LNCAP (cell line): Measurements from ENCODE around the gene LEMD2.

Experiments used
- CTCF ChIP-seq: fragments of 450-650 bp; IDR thresholded peaks from 2 replicates; pipeline ENCODE4 v1.5.1; 2017; ENCODE audit warnings: mild to moderate bottlenecking

The LEMD2 gene

GRCh38 chr6:33768644-33769120 is 20.2 kb downstream of the LEMD2 start:
- TF ChIP-seq CTCF: peak; percentile 85

- no peak for TF ChIP-seq CTCF
Observed at GRCh38 chr6:33766921-33767907, 21.7 kb downstream of the LEMD2 start.

GRCh38 chr6:33765368-33765767 is 23.6 kb downstream of the LEMD2 start:
- TF ChIP-seq CTCF: no peak

GRCh38 chr6:33764036-33764435 is 24.9 kb downstream of the LEMD2 start:
- TF ChIP-seq CTCF: no peak

- no peak for TF ChIP-seq CTCF
Observed at GRCh38 chr6:33763483-33763882, 25.4 kb downstream of the LEMD2 start.

GRCh38 chr6:33762713-33763112 is 26.2 kb downstream of the LEMD2 start:
- no peak for TF ChIP-seq CTCF

GRCh38 chr6:33761922-33762629 is 26.9 kb downstream of the LEMD2 start:
- TF ChIP-seq CTCF: peak; percentile 81
